ENCODE measurements around the gene KRTAP4-9.
"Not testable (repeated sequence)": the region's sequence is repeated elsewhere in the genome, so short reads cannot be mapped to it uniquely, and the experiment has no call there.

The KRTAP4-9 gene

DNA sequence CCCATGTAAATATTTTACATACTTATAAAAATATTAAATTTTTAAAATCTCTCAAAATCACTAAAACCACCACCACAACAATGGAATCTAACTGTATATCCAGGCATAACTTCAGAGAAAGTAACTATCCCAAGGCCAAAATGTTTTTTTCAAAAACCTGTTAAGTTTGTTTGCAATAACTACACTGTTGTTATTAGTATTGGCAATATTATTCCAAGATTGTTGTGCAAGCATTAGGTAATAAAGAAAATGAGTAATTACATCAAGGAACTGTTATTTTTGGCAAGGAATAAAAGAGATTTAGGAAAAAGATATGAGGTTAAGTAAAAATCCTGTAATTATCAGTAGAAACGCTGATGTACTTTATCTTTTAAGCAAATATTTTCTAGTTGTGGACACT, 22.2 kb downstream of the KRTAP4-9 start:
- no peak for DNase-seq (ENCODE audit: low read depth in 2 of 2)

DNA sequence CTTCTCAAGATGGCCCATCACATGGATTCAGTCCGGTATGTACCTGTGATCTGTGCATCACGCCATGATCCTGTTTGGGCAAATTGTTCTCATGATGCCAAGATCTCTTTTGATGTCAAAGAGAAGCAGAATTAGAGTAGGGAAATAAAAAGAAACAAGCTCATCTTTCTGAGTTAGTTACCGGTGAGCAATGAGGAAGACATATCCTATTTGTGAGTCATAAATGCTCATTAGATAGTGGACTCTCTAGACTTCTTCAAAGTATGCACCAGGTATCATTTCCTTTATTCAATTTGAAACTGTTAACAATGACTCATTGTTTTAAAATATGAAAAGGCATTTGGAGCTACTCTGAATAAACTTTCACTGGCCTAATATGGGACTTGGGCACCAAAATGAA, 26.8 kb downstream of the KRTAP4-9 start:
- DNase-seq (ENCODE audit: low read depth in 2 of 2), result no peak

DNA sequence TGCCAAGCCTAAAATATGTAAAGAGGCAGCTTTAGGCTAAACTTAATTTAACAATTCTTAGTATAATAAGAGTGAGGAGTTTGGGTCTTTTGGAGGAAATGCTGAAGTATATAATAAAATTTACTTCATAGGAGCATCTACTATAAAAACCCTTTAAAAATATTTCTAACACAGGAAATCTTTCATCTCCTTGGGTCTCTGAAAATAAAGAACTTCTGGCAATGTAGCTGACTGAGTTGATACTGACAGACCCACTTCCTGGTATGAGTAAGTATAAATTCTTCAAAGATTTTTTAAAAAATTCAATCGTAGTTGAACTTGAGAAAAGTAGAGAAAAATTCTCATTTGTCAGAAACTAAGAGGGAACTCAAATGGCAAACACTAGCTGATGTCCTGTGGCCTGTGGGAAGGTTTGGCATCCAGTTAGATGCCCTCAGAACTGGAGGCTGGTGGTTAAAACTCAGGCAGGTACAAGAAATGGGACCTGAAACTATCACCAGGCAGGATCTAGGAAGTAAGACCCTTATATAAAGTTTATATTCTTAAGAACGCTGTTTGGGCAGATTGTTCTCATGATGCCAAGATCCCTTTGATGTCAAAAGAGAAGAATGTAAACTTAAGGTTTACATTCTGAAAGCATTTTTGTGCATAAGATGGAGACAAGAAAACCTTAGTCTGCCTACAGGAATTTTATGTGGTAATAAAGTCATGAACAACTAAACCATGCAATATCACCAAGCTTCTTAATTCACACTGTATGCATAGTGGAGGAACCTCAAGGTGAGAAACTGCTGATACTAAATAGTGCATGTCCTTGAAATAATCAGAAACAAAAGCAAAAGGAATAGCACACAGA, 28.9 kb downstream of the KRTAP4-9 start:
- DNase-seq (ENCODE audit: low read depth in 2 of 2), result no peak

DNA sequence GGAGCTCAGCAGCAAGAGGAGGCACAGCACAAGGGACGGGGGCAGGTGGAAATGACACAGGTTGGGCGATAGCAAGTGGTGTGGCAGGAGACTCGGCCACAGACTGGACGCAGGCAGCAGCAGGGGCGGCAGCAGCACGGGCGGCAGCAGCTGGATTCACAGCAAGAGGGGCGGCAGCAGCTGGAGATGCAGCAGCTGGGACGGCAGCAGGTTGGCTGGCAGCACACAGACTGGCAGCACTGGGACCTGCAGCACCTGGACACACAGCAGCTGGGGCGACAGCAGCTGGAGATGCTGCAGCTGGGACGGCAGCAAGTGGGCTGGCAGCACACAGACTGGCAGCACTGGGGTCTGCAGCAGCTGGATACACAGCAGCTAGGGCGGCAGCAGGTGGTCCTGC, 34.7 kb downstream of the KRTAP4-9 start:
- not testable (repeated sequence) for DNase-seq (ENCODE audit: low read depth in 2 of 2)

DNA sequence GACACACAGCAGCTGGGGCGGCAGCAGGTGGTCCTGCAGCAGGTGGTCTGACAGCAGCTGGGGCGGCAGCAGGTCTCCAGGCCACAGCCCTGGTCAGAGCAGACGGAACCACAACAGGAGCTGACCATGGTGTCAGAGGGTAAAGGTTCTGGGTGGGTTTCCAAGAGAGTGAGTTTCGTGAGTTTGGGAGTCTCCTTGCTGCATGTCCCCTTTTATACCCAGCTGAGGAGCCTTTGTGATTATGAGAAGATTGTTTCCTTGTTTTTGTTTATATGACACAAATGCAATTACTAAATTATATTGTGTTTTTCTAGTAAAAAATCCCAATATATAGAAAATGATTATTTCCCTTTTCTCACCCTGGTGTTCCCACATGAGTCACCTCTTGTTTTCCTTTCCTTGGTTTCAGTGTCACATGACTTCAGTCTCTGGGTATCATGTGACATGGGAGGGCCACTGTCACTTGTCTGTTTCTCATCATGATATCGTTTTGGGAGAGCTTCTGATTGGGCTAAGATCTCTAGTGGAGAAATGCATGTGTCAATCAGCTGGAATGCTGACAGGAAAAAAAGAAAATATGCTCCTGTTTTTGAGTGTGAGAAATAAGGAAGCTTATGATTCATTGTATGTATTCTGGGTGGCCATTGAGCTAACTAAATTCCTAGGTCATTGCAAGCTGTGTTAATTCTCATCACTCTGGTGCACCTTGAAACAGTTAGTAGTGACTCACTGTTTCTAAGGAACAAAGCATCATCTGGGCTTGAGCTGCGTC, 35.4 kb downstream of the KRTAP4-9 start, which contains the start of gene KRTAP4-6:
KRTAP4-6 (minus strand) TSS at position 185 of the 772 bp plus-strand sequence; CDS start at position 128, 57 bp downstream.
- DNase-seq (ENCODE audit: low read depth in 2 of 2), result no peak

DNA sequence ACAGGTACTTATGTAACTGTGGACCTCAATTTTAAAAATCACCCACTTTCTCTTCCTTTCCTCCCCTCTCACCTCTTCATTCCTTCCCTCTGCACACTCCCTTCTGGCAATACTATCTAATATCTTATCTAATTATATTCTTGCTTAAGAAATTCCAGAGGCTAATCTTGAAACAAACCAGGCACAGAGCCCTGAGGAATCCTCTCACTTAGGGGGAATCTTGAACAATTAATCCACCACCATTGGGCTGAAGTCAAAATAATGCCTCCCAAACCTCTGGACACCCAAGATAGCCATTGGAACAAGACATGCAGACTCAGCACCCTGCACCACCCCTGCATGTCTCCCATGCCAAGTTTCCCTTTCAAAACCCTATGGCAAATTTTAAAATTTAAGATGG, 36.2 kb downstream of the KRTAP4-9 start:
- DNase-seq (ENCODE audit: low read depth in 2 of 2), result no peak

DNA sequence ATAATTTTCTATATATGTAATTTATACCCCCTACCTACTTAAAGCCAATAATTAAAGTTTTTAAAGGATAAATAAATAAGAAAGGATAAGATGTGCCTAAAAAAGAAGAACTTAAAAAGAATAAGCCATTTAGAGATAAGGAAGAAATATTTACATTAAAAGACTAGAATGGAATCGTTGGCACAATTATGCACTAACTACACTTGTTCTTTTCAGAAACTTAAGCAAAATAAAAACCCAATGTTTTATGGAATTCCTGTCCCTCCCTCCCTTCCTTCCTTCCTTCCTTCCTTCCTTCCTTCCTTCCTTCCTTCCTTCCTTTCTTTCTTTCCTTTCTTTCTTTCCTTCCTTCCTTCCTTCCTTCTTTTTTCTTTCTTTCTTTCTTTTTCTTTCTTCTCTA, 39.7 kb downstream of the KRTAP4-9 start:
- no peak for DNase-seq (ENCODE audit: low read depth in 2 of 2)

DNA sequence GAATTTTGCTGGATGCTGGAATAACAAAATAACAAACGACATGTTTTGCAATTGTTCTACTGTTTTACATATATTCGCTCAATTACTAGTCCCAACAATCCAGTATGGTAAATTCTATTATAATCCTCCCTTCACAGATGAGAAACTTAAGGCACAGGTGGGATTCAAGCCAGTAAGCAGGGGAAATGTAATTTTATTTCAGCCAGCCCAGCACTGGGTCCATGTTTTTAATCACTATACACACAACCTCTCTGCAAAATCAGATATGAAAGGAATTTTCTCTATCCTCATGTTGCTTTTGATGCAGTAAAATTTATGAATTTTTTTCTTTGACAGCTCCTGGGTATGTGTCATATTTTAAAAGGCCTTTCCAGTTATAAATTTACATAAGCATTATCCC, 40.1 kb downstream of the KRTAP4-9 start:
- no peak for DNase-seq (ENCODE audit: low read depth in 2 of 2)

DNA sequence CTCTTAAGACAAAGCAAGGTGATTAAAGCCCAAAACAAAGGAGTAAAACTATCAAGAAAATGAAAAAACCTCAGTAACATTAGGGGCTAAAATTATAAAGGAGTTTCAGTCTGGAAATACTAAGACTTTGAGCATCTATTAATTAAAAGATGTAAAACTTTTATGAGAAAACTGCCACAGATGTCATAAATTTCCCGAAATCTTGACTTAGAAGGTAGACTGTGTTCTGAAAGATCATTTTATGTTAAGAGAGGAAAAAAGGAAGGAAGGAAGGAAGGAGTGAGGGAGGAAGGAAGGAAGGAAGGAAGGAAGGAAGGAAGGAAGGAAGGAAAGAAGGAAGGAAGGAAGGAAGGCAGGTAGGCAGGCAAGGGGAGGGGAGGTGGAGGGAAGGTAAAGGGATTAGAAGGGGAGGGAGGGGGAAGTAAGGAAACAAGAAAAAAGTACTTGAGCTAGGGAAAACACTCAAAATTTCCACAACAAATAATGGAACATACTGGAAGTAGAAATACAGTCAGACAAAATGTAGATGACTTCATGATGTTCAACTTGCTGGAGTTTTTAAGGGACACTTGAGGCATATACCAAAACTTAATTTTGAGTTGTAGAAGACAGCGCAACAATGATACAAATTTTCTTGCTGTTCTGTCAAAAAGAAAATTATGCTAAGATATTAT, 42.5 kb downstream of the KRTAP4-9 start:
- DNase-seq (ENCODE audit: low read depth in 2 of 2), result no peak

DNA sequence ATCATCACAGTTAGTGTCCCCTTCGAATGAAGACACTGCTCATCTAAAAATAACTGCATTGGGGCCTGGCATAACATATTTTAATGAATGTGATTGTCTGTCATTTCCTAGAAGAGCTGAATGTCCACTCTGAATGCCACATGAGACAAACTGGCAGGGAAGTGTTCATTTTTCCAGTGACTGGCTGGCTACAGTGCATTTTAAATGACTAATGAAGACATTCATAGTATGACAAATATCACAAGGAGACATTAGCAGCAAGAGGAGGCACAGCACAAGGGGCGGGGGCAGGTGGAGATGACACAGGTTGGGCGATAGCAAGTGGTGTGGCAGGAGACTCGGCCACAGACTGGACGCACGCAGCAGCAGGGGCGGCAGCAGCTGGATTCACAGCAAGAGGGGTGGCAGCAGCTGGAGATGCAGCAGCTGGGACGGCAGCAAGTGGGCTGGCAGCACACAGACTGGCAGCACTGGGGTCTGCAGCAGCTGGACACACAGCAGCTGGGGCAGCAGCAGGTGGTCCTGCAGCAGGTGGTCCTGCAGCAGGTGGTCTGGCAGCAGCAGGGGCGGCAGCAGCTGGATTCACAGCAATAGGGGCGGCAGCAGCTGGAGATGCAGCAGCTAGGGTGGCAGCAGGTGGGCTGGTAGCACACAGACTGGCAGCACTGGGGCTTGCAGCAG, 43.9 kb downstream of the KRTAP4-9 start:
- not testable (repeated sequence) for DNase-seq (ENCODE audit: low read depth in 2 of 2)

DNA sequence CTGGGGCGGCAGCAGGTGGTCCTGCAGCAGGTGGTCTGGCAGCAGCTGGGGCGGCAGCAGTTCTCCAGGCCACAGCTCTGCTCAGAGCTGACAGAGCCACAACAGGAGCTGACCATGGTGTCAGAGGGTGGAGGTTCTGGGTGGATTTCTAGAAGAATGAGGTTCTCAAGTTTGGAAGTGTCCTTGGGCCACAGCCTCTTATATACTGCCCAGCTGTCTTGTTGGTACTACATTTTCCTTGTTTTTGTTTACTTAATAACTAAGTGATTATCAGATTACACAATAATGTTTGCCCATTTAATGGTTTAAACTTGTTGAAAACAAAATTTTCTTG, 44.4 kb downstream of the KRTAP4-9 start, which contains the start of gene KRTAP4-5:
KRTAP4-5 (minus strand) TSS at position 174 of the 334 bp plus-strand sequence; CDS start at position 116, 58 bp downstream.
- no peak for DNase-seq (ENCODE audit: low read depth in 2 of 2)

DNA sequence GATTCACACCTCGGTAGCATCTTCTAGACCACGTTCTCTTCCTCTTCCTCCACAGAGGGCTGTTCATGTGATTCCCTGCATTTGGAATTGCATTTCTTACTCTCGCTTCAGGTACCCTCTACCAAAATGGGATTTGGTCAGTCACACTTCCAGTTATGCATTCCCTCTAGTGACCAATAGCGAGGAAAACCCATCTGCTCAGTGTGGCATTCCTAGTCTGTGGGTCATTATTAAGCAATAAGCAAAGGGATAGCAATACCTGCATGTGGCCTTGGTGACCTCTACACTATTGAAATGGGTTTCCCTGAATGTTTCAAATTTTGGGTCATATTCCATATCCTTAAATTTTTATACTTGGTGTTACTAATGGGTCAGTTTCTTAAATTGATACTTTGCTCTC, 44.8 kb downstream of the KRTAP4-9 start:
- no peak for DNase-seq (ENCODE audit: low read depth in 2 of 2)

DNA sequence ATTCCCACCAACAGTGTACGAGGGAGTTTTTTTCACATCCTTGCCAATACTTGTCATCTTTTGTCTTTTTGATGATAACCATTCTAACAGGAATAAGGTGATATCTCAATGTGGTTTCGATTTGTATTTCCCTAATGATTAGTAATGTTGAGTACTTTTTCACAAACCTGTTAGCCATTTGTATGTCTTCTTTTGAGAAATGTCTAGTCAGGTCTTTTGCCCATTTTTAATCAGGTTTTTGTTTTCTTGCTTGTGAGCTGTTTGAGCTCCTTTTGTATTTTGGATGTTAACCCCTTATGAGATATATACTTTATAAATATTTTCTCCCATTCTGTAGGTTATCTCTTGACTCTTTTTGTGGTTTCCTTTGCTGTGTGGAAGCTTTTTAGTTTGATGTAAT, 46.3 kb downstream of the KRTAP4-9 start:
- DNase-seq (ENCODE audit: low read depth in 2 of 2), result no peak

DNA sequence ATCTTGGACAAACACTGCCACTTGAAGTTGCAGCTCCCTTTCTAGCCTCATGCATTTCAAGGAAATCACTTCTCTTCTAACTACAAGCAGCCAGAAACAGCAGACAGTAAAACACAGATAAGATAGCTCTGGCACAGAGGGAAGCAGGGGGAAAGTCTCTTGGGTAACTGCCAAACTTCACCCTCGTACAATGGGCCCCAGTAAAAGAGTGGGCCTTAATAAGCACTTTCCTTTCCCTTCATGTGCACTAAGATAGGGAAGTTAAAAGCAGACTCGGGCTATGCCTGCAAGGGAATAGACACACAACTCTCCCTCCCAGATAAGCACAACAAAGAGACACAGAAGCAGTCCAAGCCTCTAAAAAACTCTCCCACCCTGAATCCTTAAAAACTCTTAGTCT, 48.7 kb downstream of the KRTAP4-9 start:
- DNase-seq (ENCODE audit: low read depth in 2 of 2), result no peak
